GM23248 (cell line): ENCODE measurements around the gene CNNM4.

Source experiments
- EZH2 ChIP-seq: fragments of 200-600 bp; sonication (generic); IDR thresholded peaks from 2 replicates; pipeline ENCODE4 v1.6.1; 2018; ENCODE audit warnings: antibody characterized with exemption, mild to moderate bottlenecking; ENCODE audit not compliant: insufficient read depth, poor library complexity, severe bottlenecking
- EZH2phosphoT487 ChIP-seq: fragments of 200-600 bp; sonication (generic); IDR thresholded peaks from 2 replicates; pipeline ENCODE4 v1.6.1; 2018; ENCODE audit warnings: antibody characterized with exemption, moderate library complexity, mild to moderate bottlenecking, low read depth; ENCODE audit not compliant: insufficient read depth

GRCh38 chr2:96756788-96757476 is 3.8 kb upstream of the CNNM4 start:
- TF ChIP-seq EZH2 (no peak), EZH2phosphoT487 (no peak)
